ENCODE measurements around the gene SEMA5B. TPM values are rescaled to one million over a fixed set of nuclear protein-coding genes. Genes with fewer than 3 reads are reported as not detected.

The SEMA5B gene, protein sequence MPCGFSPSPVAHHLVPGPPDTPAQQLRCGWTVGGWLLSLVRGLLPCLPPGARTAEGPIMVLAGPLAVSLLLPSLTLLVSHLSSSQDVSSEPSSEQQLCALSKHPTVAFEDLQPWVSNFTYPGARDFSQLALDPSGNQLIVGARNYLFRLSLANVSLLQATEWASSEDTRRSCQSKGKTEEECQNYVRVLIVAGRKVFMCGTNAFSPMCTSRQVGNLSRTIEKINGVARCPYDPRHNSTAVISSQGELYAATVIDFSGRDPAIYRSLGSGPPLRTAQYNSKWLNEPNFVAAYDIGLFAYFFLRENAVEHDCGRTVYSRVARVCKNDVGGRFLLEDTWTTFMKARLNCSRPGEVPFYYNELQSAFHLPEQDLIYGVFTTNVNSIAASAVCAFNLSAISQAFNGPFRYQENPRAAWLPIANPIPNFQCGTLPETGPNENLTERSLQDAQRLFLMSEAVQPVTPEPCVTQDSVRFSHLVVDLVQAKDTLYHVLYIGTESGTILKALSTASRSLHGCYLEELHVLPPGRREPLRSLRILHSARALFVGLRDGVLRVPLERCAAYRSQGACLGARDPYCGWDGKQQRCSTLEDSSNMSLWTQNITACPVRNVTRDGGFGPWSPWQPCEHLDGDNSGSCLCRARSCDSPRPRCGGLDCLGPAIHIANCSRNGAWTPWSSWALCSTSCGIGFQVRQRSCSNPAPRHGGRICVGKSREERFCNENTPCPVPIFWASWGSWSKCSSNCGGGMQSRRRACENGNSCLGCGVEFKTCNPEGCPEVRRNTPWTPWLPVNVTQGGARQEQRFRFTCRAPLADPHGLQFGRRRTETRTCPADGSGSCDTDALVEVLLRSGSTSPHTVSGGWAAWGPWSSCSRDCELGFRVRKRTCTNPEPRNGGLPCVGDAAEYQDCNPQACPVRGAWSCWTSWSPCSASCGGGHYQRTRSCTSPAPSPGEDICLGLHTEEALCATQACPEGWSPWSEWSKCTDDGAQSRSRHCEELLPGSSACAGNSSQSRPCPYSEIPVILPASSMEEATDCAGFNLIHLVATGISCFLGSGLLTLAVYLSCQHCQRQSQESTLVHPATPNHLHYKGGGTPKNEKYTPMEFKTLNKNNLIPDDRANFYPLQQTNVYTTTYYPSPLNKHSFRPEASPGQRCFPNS
- total RNA-seq, result 0.05 TPM in 1 of 2 replicates, not detected in the other

DNA sequence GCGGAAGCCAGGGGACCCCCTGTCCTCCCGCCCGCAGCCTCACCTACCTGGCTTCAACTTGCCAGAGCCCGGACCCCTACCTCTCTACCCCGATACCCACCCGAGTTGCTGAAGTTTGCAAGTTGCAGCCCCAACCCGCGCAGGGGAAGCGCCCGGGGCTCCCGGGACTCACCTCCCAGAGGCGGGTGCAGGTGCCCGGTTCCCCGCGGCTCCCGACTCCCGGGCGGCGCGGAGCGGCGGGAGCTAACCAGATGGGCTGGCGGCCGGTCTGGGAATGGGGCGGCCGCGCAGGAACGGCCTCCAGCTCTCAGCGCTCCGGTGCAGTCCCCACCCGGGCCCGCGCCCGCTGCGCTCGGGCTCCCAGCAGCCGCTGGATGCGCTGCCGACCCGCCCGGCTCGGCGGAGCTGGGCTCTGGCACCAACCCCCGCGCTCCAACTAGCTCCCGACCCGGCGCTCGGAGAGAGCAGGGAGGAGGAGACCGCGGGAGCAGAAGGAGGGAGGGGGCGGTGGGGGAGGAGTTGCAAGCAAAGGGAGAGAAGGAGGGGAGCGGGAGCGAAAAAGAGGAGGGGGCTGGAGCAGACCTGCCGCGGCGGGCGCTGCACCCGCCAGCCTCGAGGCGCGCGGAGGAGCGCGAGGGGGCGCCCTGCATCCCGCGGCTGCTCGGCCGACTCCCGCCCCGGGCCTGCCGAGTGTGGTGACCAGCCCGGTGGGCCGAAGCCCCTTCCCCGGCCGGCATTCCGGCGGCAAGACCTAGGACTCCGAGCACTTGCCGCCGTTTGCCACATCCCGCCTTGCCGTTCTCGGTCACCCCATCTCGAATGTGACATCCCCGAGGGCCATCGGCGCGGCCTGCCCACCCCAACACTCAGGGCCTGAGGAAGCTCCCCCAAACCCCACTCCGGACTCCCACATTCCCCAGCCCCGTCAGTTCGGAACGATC is at the start of gene SEMA5B:
Gene SEMA5B, minus strand, starts transcription at position 472 of the 941 bp plus-strand sequence. CDS start 66,500 bp downstream, outside the sequence.
- peak; percentile 49 for DNase-seq

DNA sequence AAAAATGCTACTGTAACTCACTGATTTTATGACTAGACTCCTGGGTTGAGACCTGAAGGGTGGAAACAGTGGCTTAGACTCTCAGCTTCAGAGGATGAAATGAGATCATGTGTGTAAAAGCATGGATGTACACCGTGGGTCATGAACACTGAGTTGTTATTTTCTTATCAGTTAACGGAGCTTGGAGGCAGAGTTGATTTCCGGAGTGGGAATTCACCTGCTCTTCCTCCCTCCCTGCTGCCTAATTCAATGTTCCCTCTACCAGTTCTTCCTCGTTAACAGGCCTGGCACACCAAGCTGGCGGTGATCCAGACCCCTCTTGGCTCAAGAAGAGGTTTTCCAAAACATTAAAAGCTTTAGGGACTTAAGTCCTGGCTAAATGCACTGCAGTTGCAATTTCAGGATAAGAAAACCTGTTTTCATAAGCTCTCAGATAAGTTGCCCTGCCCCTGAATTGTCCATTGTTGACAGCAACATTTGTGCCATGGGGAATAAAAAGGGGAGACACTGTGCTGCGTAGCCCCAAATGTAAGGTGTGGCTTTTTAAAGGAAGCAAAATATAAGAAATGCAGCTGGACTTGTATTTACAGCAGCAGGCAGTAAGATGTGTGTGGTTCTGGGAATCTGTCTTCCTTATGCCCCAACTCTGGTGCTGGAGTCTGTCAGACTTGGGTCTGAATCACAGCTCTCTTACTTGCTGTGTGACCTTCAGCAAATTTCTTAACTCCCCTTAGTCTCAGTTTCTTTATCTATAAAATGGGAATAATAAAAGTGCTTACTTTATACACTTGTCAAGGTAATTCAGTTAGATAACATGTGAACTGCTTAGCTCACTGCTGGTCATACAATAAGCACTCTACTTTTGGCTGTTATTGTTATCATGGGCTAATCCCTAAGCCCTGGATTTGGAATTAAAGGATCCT is 49.2 kb upstream of the SEMA5B start:
- DNase-seq, result peak; percentile 61

DNA sequence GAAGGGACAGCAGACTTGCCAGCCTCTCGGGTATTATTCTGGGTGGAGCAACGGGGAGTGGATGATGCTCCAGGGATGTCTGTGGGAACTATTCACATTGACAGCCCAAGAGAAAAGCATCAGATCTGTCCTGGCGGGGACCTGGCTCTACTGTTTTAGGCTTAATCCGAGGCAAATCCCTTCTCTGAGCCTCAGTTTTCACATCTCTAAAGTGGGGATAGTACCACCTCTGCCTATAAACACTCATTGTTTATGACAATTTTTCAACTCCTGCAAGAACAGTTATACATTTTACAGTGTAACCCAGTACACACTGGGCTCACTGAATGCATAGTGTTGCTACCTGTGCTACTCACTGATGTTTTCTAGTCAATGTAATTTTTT is 48.5 kb upstream of the SEMA5B start:
- DNase-seq, result no peak

DNA sequence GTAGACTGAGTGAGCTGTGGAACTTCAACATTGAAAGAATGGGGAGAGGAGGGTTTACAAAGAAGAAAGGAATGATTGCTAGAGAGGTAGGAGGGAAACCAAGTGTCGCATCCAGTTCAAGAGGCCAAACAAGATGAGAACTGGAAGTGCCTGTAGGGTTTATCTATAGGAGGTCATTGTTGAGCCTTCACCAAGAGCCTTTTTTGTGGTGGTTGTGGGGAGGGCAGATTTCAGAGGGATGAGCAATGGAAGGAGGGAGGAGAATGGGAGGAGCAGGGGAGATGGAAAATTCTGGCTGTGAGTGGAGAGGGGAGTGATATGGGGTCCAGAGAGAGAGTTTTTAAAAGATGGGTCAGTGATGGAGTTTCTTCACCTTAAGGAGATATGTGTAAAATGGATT is 47.8 kb upstream of the SEMA5B start:
- DNase-seq, result no peak

DNA sequence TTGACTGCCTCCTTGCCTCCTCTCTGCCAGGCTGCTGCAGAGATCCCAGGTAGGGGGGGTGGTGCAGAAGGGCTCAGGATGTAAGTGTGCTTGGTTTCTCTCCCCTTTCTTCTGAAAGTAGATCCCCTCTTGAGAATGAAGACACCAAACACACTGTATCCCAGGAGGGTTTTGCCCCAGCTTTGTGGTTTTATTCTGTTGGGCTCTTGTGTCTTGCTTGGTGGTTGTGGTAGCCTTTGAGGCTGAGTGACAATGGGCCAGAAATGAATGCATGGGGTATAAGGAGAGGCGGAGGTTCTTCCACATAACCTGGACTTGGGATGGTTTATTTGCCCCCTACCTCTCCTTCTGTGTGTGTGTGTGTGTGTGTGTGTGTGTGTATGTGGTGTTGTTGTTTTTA is 45.0 kb upstream of the SEMA5B start:
- DNase-seq, result no peak

DNA sequence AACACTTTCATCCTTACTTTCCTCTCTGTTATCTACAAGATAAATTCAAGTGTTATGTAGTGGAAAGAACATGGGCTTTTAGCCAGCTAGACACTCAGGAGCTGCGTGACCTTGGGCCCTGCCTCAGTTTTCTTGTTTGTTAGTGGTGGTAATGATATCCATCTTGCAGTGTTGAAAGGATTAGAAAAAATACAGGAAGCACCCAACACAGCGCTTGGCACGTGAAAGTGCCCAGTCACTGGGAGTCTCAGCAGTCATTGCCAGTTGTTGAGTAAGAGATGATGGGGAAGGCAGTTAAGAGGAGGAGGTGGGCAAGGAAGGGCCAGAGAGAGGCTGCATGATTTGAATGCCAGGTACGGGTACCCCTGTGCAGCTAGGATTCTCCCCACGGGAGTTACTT is 44.6 kb upstream of the SEMA5B start:
- no peak for DNase-seq

DNA sequence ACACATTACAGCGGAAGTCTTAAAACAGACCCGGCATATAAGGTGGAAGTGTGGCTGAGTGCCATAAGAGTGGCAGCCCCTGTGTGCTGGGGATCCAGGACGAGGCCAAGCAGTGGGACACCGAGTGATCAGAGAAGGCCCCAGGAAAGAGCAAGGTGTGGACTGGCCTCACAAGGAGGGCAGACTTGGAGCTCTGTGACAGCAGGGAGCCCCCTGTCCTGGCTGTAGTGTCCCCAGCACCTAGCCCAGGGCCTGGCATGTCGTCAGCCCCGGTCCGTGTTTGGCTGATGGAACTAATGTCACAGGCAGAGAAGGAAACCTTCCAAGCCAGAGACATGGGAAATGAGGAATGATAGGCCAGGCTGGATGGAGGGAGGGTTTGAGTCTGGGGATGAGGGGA is 44.0 kb upstream of the SEMA5B start:
- DNase-seq, result no peak

DNA sequence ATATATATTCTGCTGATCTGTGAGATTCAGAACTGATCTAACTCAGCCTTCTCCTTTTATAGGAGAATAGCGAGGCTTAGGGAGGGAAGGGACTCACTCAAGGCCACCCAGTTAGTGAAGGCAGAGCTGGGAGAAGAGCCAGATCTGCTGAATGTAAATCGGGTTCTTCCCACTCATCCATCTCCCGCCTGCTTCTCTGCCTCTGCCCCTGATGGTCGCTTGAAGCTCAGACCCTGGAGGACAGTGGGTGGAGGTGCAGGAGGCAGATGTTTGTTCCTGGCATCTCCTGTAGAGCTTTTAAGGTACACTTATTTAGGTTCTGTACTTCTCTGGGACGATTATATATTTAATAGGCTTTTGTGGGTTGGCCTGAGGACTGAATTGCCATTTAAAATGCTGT is 43.6 kb upstream of the SEMA5B start:
- peak; percentile 38 for DNase-seq

DNA sequence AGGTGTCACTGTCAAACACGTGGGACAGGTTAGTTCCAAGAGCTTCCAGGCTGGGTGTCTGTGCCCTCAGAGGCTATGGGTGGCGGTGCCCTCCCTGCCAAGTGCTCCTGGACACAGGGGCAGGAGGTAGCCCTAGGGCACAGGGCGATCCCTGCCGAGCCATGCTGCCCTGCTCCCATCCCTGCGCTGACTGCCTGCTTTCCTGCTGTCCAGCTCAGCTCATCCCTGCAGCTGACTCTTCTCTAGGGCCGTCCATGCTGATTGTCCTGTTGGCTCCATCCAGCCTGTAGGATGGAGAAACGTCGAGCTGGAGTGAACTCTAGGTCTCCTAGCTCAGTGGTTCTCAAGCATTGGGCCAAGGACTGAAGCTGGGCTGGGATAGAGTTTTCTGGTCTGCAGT is 42.9 kb upstream of the SEMA5B start:
- DNase-seq, result no peak

DNA sequence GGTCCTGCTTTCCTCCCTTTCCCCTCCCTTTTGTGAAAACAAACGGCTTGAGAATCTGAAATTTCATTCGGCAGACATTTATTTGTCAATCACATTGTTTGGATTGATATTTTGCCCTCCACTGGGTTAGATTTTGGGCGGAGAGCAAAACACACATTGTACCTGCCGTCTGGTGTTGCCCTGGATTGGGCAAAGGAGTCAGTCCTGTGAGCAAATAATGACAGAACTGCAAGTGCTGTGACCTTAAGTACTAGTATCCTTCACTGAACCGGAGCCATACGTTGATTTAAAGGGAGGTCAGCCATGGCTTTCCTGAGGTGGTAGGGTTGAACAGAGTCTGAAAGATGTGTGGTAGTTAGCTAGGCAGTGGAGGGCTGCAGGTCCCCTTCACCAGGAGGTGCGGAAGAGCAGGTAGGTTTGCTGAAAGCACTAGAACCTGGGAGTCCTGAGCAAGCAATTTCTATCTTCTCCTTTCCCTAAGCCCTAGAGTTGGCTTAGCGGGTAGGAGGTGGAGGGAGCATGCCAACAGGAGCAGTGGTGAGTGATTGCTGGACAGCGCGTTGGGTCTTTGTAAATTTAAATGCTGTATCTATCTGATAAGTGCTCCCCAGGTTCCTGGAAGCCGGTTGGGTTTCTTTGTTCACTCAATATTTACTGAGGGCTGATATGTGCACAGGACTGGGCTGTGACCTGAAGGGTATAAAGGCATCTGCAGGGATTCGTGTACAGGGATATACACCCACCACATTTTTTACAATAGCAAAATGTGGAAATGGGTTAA is 41.2 kb upstream of the SEMA5B start:
- peak; percentile 46 for DNase-seq

DNA sequence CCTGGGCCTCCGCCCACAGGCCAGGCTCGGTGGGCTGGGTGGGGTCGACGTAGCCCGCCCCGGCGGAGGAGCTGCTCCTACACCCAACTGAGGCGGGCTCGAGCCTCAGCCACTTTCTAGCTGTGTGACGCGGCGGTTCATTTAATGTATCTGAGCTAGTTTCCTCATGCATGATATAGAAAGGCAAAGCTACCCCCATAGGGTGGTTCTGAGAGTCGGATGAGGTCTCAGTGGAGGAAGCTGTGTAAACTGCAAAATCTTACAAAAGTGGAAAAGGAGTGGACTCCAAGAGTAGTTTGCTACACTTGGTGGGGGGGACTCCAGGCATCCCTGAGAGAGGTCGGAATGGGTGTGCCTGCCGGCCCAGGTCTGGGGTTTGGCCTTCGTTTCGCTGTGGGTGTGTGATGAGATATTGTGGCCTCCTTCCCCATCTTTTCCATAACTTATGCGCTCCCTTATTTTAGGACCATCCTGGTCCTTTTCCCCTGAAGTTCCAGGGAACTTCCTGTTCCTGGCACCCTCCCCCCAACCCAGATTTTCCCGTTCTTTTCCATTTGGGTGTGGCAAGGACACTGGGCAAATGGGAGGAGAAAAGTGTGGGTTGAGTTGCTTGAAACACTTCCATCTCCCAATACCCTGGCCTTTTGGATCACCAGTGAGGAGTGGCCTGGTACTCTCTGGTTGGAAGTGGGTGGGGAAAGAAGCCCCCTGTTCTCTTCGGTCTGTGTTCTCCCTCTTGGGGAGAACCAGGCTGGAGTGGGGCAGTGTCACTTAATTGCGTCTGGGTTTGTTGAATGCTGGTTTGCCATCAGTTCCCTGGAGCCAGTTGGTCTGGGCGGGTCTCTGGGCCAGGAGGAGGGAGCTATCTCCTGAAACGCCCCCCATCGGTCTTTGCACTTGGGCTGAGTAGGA is 40.4 kb upstream of the SEMA5B start:
- peak; percentile 58 for DNase-seq

DNA sequence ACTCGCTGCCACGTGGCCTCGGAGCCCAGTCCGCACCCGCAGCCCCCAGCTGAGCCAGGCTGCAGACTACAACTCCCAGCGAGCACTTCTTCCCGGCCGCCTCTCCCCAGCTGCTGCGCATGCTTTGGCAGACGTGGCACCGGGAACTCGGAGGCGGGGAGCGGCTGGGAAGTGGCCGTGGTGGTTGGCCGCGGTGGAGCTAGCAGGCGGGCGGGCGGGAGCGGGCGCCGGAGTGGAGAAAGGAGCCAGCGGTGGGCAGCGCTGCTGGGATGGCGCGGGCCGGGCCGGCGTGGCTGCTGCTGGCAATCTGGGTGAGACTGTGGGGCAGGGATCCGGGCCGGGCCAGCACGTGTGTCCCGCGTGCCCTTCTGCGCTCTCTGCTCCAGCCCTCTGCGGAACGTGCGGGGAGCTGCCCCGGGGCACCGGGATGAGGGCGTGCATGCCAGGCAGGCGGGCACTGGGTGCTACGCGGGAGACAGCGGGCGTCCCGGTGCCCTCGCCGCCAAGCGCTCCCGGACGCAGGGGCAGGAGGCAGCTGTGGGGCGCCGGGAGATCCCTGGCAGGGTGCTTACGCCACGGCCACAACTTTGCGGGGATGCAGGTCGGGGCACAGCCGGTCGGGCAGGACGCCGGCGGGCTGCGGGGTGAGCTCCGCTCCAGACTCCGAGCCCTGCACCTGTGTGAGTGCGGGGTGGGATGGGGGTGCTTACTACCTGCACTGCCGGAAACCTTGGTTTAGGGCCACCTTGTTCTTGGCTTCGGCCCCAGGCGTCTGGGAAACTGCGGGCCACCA is 39.5 kb upstream of the SEMA5B start, which contains the start of gene PDIA5:
Gene PDIA5, plus strand, starts transcription at position 130 of the 793 bp plus-strand sequence. Its CDS starts 140 bp downstream, at position 270.
- peak; percentile 94 for DNase-seq

DNA sequence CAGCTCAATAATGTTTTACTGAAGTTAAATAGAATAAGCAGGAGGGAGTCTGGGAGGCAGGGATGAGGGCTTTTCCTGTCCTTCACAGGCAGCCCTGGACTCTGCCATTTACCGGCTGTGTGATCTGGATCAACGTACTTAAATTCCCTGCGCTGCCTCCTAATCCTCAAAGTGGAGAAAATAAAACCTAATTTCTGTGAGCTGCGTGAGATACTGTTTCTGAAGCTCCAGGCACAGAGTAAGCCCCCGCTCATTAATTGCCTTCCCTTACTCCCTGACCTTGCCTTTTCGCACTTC is 39.0 kb upstream of the SEMA5B start:
- DNase-seq, result no peak

DNA sequence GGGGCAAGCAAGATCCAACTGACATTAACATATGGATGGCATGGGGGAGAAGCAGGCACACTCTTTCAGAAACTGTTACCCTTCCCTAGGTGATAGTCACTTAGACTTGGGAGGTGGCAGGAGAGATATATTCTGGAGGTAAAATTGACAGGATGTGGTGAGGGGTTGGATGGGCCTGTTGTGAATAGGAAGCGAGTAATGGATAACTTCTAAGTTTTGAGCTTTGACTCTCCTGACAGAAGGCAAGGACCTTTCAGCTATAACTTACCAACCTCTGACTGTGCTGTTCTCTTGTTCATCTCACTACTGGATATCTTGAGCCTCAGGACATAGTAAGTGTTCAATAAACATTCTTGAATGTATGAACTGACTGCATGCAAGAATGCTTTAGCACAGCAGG is 37.4 kb upstream of the SEMA5B start:
- no peak for DNase-seq

DNA sequence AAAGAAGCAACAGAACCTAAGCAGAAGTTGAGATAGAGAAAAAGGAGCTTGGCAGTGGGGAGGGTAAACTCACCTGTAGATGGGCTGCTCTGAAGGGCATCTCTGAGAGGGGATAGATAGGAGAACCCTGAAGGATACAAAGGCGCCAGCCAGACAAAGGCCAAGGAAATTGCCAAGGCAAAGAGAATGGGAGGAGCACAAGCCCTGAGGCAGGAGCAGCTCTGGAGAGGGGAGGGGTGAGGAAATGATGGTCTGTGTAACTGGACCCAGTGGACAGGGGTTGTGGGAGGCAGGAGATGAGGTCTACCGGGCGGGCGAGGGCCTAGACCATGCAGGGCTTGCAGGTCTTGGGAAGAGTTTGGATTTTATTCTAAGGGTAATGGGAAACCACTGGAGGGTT is 36.9 kb upstream of the SEMA5B start:
- no peak for DNase-seq

DNA sequence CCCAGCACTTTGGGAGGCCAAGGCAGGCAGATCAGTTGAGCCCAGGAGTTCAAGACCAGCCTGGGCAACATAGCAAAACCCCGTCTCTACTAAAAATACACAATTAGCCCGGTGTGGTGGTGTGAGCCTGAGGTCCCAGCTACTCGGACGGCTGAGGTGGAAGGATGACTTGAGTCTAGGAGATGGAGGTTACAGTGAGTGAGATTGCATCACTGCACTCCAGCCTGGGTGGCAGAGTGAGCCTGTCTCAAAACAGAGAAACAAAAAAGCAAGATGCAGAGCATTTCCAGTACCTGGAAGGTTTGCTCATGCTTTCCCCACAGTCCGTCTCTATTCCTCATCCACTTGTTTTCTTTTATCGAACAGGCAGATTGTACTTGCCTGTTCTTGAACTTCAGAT is 35.5 kb upstream of the SEMA5B start:
- no peak for DNase-seq

DNA sequence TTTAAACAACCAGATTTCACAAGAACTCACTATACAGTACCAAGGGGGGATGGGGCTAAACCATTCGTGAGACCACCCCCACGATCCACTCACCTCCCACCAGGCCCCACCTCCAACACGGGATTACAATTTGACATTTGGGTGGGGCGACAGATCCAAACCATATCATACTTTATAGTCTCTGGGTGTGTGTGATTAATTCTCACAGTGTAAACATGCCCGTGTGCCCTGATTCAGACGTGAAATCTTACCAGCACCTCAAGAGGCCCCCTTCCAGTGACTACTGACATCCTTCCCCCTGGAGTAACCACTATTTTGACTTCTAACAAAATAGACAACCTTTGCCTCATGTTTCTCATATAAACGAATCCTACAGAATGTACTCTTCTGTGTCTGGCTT is 34.3 kb upstream of the SEMA5B start:
- DNase-seq, result no peak

DNA sequence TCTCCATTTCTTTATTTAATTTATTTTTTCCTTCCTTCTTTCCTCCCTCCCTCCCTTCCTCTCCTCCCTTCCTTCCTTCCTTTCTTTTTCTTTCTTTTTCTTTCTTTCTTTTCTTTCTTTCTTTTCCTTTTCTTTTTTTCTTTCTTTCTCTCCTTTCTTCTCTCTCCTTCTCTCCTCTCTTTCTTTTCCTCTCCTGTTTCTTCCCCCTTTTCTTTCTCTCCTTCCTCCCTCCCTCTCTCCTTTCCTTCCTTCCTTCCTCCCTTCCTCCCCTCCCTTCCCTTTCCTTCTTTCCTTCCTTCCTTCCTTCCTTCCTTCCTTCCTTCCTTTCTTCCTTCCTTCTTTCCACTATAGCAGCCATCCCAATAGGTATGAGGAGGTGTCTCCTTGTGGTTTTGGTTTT is 32.5 kb upstream of the SEMA5B start:
- DNase-seq, result no peak
